OCI-LY1 (cell line): Measurements from ENCODE around the gene KLHL29.

Experiments used
- EZH2 ChIP-seq: fragments of 200-600 bp; sonication (generic), shearing (Covaris generic); IDR thresholded peaks from 2 replicates; pipeline ENCODE4 v1.8.0; 2017; ENCODE audit warnings: borderline replicate concordance, mixed run types, mild to moderate bottlenecking, antibody characterized with exemption, low read length, moderate library complexity, mixed read lengths
- TF ChIP-seq, protein P1 (sequence below): fragments of 200-600 bp; sonication (generic), shearing (Covaris generic); IDR thresholded peaks from 2 replicates; pipeline ENCODE4 v1.5.1; 2017; ENCODE audit warnings: mild to moderate bottlenecking, antibody characterized with exemption, low read length, moderate library complexity, mixed read lengths

DNA sequence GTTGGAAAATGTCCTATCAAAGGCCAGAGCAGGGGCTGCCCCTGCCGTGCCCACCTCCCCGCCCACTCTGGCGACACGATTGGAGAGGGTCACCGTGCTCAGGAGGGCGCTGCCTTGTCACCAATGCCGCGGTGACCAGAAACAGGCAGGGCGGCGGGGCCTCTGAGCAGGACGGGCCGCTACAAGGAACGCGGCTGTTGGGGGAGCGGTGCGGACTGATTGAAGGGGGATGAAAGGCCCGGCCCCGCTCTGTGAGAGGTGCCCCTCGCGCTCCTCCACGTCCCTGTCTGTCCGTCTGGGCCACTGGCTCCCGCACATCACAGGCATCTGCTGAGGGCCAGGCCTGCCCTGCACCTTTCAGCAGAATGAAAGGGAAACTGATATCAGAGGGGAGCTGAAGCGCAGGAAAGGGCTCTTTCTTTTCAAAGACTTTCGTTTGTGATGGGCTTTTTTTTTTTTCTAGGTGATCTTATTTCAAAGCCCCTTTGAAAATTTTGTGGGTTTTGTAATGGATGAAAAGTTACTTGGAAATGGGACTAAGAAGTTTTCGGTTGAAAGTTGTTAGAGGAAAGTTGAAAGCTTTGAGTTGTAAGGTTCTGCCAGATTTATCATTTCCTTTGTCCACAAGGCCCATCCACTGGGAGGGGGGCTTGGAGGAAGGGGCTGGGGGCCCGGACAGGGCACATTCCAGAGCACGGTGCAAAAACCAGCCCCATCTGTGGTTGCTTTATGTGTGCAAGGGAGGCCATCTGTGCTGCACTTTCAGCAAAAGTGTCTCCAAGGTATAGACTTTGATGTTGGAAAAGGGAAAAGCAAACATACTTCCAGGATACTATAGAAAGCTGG is 244.2 kb downstream of the KLHL29 start:
- TF ChIP-seq, protein P1, sequence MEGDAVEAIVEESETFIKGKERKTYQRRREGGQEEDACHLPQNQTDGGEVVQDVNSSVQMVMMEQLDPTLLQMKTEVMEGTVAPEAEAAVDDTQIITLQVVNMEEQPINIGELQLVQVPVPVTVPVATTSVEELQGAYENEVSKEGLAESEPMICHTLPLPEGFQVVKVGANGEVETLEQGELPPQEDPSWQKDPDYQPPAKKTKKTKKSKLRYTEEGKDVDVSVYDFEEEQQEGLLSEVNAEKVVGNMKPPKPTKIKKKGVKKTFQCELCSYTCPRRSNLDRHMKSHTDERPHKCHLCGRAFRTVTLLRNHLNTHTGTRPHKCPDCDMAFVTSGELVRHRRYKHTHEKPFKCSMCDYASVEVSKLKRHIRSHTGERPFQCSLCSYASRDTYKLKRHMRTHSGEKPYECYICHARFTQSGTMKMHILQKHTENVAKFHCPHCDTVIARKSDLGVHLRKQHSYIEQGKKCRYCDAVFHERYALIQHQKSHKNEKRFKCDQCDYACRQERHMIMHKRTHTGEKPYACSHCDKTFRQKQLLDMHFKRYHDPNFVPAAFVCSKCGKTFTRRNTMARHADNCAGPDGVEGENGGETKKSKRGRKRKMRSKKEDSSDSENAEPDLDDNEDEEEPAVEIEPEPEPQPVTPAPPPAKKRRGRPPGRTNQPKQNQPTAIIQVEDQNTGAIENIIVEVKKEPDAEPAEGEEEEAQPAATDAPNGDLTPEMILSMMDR: no peak
- no peak for TF ChIP-seq EZH2
